T-cell (primary cell): ENCODE measurements around the gene FOXP4. TPM values are rescaled to one million over a fixed set of nuclear protein-coding genes. Genes with fewer than 3 reads are reported as not detected.

Experiments
- ATAC-seq, 4 experiments: fragments of 200-7000 bp in 3 of 4; fragments of 150-1000 bp in 1 of 4; cut with Tn5 transposase; replicated peaks in 1 of 4; 1 replicate in 3 of 4; 2 replicates in 1 of 4; pipeline ENCODE4 v1.10.0; 2021; ENCODE audit warnings: moderate library complexity in 3 of 4, mild to moderate bottlenecking in 2 of 4, moderate number of reproducible peaks in 1 of 4
- CTCF ChIA-PET, 2 donors: fragments of 300-600 bp; sonication (Branson Sonifier 250); formaldehyde crosslinking; loops; one replicate each; lab custom pipeline; 2022; ENCODE audit warnings: antibody characterized with exemption in 2 of 2; lab: Charles Lee
- POLR2A ChIA-PET, 2 donors: fragments of 300-600 bp; sonication (Branson Sonifier 250); formaldehyde crosslinking; loops; one replicate each; lab custom pipeline; 2022; ENCODE audit warnings: antibody characterized with exemption in 2 of 2; lab: Charles Lee
- DNase-seq, 35 experiments: peaks; one replicate each; pipeline versions ENCODE4 v3.0.0 to v3.0.0-alpha.2; 2013 to 2023
- H3K27ac ChIP-seq: one replicate; pipeline ENCODE4 v1.5.1; 2013; ENCODE audit warnings: low read length
- H3K27me3 ChIP-seq, 2 experiments: replicated peaks in 1 of 2; 1 replicate in 1 of 2; 2 replicates in 1 of 2; pipeline versions ENCODE4 v1.6.1 to v1.7.0; 2013; ENCODE audit warnings: low read length in 1 of 2, mixed read lengths in 1 of 2; ENCODE audit not compliant: control insufficient read depth in 2 of 2, insufficient read depth in 2 of 2; ENCODE audit errors: extremely low read depth in 1 of 2
- H3K36me3 ChIP-seq, 2 donors: 1 replicate in 1 of 2; 2 replicates in 1 of 2; pipeline versions ENCODE4 v1.6.1 to v1.7.0; 2013; ENCODE audit warnings: low read length in 1 of 2; ENCODE audit not compliant: control insufficient read depth in 2 of 2, insufficient read depth in 1 of 2; ENCODE audit errors: extremely low read depth in 1 of 2
- H3K4me1 ChIP-seq, 2 experiments: 1 replicate in 1 of 2; 2 replicates in 1 of 2; pipeline versions ENCODE4 v1.6.1 to v1.7.0; 2013; ENCODE audit warnings: low read length in 2 of 2, mixed read lengths in 1 of 2; ENCODE audit not compliant: insufficient read depth in 2 of 2, control insufficient read depth in 1 of 2; ENCODE audit errors: extremely low read depth in 1 of 2
- H3K4me3 ChIP-seq, 2 donors: 1 replicate in 1 of 2; 2 replicates in 1 of 2; pipeline versions ENCODE4 v1.5.1 to v1.7.0; 2013; ENCODE audit warnings: mild to moderate bottlenecking in 2 of 2, low read length in 1 of 2, moderate library complexity in 1 of 2; ENCODE audit not compliant: control insufficient read depth in 1 of 2; ENCODE audit errors: extremely low read depth in 1 of 2
- H3K9me3 ChIP-seq: 2 replicates; pipeline ENCODE4 v1.7.0; 2013
- H3K27ac Mint-ChIP-seq, 2 donors: one replicate each; pipeline ENCODE4 v1.8.0; 2020 to 2021; ENCODE audit warnings: mild to moderate bottlenecking in 2 of 2, mixed read lengths in 2 of 2
- H3K27me3 Mint-ChIP-seq, 2 donors: one replicate each; pipeline ENCODE4 v1.8.0; 2021 to 2022; ENCODE audit warnings: mixed read lengths in 2 of 2
- H3K36me3 Mint-ChIP-seq: one replicate; pipeline ENCODE4 v1.8.0; 2021; ENCODE audit warnings: mixed read lengths
- H3K4me1 Mint-ChIP-seq, 3 donors: one replicate each; pipeline ENCODE4 v1.8.0; 2020 to 2022; ENCODE audit warnings: mixed read lengths in 3 of 3, mild to moderate bottlenecking in 1 of 3
- H3K4me3 Mint-ChIP-seq, 3 donors: one replicate each; pipeline ENCODE4 v1.8.0; 2020 to 2022; ENCODE audit warnings: mild to moderate bottlenecking in 3 of 3, mixed read lengths in 3 of 3, moderate library complexity in 3 of 3
- H3K9me3 Mint-ChIP-seq, 3 donors: one replicate each; pipeline ENCODE4 v1.8.0; 2020 to 2022; ENCODE audit warnings: mixed read lengths in 3 of 3
- WGBS: methylation state at CpG from one replicate; pipeline ENCODE4 v1.1.5; 2013; ENCODE audit warnings: missing lambda C conversion rate; ENCODE audit not compliant: insufficient coverage; 5-methylcytosine and 5-hydroxymethylcytosine counted together
- total RNA-seq, 35 experiments: library from RNA in 6 of 35; stranded (reverse) in 6 of 35; fragments of 120-200 nt in 1 of 35; gene quantifications; one replicate each; pipeline versions ENCODE4 v1.2.1 to v1.2.4 and lab custom pipeline; 2013 to 2026

Gene FOXP4
- total RNA-seq, 5 donors from 2014 or later (not counting 1 experiment from before 2014, with no cell fraction given): 4.6 to 10.1 (median 9.5) TPM

DNA sequence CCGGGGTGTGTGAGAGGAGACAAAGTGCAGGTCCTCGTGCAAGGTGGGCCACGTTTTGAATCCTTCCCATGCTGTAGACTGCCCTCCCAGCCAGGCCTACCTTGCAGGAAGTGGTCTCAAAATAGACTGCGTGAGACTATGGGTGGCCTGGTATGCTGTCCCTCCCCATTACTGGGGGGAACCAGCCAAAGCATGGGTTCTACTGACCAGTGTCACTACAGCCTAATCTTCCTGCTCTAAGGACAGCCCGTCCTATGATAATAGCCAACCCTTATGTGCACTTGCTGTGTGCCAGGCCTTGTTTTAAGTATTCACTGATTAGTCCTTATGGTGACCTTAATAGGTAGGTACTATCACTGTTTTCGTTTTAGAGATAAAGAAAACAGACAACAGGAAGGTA lies 38.0 kb downstream of the FOXP4 start:
- POLR2A ChIA-PET: no interaction called here
- no peak overlapping the region for H3K4me3 ChIP-seq
- no peak overlapping the region for H3K27ac ChIP-seq
- ATAC-seq (no peak), DNase-seq (no peak)
- CTCF ChIA-PET: no interaction called here
- no peak overlapping the region for H3K4me3 Mint-ChIP-seq
- H3K36me3 ChIP-seq: peaks cover 0 to 6% of the 10 kb centered on the region in 2 donors
- 85% methylated on average over 6 of the region's 6 CpGs for WGBS
- no peaks in the 10 kb centered on the region for H3K27me3 Mint-ChIP-seq
- no peaks in the 10 kb centered on the region for H3K27me3 ChIP-seq
- H3K4me1 Mint-ChIP-seq: peaks cover 0 to 3% (median 0%) of the 10 kb centered on the region in 3 donors
- H3K36me3 Mint-ChIP-seq: peaks cover 10% of the 10 kb centered on the region
- H3K9me3 Mint-ChIP-seq: no peaks in the 10 kb centered on the region
- no peaks in the 10 kb centered on the region for H3K9me3 ChIP-seq
- peaks cover 0 to 12% of the 10 kb centered on the region in 2 experiments for H3K4me1 ChIP-seq
- no peak overlapping the region for H3K27ac Mint-ChIP-seq

DNA sequence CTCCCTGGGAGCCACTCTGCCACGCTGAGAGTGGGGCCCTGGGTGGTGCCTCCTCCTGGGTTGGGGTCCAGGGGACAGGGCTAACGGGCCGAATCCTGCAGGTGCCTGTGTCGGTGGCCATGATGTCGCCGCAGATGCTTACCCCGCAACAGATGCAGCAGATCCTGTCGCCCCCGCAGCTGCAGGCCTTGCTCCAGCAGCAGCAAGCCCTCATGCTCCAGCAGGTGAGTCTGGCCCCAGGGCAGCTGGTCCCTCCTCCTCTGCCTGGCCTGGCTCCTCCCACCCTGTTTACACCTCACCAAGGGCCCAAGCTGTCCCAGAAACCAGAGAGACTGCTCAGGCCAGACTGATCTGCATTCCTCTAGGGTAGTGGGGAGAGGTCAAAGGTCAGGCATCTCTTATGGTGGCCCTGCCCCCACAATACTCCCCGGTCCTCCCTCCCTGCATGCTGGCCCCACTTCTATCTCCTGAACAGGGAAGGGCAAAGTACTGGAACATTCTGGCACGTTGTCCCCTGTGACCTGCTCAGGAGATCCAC lies 38.6 kb downstream of the FOXP4 start:
- Mint-ChIP-seq H3K4me3 (no peak overlapping the region), H3K27me3 (no peaks in the 10 kb centered on the region), H3K27ac (no peak overlapping the region), H3K36me3 (peaks cover 10% of the 10 kb centered on the region), H3K4me1 (peaks cover 0 to 3% (median 0%) of the 10 kb centered on the region in 3 donors), H3K9me3 (no peaks in the 10 kb centered on the region)
- Histone ChIP-seq H3K27me3 (no peaks in the 10 kb centered on the region), H3K36me3 (peaks cover 0 to 6% of the 10 kb centered on the region in 2 donors), H3K27ac (no peak overlapping the region), H3K4me3 (no peak overlapping the region), H3K4me1 (peaks cover 0 to 12% of the 10 kb centered on the region in 2 experiments), H3K9me3 (no peaks in the 10 kb centered on the region)
- CTCF ChIA-PET: no interaction called here
- DNase-seq (no peak), ATAC-seq (no peak)
- WGBS: 88% methylated on average over 5 of the region's 11 CpGs
- POLR2A ChIA-PET: no interaction called here

DNA sequence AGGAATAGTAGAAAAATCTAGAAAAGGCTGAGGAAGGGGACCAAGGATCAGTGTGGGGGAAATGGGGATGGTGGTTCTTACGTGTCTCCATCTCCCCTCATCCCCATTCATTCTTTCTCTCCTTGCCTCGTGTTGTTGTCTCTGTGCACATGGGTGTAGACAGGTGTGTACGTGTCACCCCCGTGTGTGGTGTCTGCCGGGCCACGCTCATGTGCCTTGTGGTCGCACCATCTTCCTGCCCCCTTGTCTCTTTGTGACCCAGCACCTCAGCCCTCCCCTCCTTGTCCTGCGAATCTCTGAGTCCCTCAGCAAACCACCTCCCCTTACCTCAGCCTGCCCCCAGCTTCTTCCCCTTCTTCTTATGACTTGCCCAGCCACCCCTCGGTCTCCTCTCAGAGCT lies 39.4 kb downstream of the FOXP4 start:
- Histone ChIP-seq H3K4me1 (peaks cover 0 to 12% of the 10 kb centered on the region in 2 experiments), H3K36me3 (peaks cover 0 to 6% of the 10 kb centered on the region in 2 donors), H3K4me3 (no peak overlapping the region), H3K27ac (no peak overlapping the region), H3K27me3 (no peaks in the 10 kb centered on the region), H3K9me3 (no peaks in the 10 kb centered on the region)
- no peak for DNase-seq
- H3K4me3 Mint-ChIP-seq: no peak overlapping the region
- H3K27me3 Mint-ChIP-seq: no peaks in the 10 kb centered on the region
- H3K9me3 Mint-ChIP-seq: no peaks in the 10 kb centered on the region
- ATAC-seq: no peak
- no peak overlapping the region for H3K27ac Mint-ChIP-seq
- H3K4me1 Mint-ChIP-seq: peaks cover 0 to 3% (median 0%) of the 10 kb centered on the region in 3 donors
- H3K36me3 Mint-ChIP-seq: peaks cover 8% of the 10 kb centered on the region
- POLR2A ChIA-PET: no interaction called here
- 38% methylated on average over 3 of the region's 9 CpGs for WGBS
- CTCF ChIA-PET: interaction anchor here in 1 of 2 donors (0.6 kb wide), 1 partner anchor 161 kb away, joined by 3 read pairs; no protein-coding TSS in a partner anchor

DNA sequence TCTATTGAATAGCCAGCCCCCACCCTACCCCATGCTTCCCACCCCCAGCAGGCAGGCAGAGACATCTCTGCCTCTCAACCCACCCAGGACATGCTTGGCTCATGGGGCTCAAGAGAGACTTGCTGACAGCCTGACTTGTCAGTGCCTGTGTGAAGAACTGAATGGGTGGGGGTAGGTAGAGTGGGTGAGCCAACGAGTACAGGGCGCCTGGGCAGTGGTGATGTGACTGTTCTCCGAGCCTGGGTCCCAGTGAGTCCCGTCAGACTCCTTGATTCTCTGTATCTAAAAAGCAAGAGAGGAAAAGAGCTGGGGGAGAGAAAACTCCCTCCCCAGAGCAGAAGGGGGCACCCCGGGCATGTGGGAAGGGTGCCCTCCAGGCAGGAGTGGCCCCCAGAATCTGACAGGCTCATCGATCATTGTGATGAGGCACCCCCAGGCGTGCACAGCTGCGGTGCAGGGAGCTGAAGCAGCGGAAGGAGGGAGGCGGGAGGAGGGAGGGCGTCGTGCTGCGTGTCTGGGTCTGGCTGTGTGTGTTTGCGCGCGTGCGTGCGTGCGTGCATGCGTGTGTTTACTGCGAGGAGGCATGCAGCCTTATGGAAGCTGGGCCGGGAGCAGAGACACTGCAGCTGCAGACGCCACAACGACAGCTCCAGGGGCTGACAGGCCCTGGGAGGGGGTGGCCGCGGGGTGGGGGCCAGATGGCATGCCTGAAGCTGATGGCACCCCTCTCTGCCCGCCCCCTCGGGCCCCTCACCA lies 40.2 kb downstream of the FOXP4 start:
- Mint-ChIP-seq H3K9me3 (no peaks in the 10 kb centered on the region), H3K4me3 (no peak overlapping the region), H3K27me3 (no peaks in the 10 kb centered on the region), H3K36me3 (peaks cover 8% of the 10 kb centered on the region), H3K4me1 (peaks cover 0 to 3% (median 0%) of the 10 kb centered on the region in 3 donors), H3K27ac (no peak overlapping the region)
- ATAC-seq (no peak), DNase-seq (no peak)
- Histone ChIP-seq H3K36me3 (peaks cover 0 to 9% of the 10 kb centered on the region in 2 donors), H3K27ac (no peak overlapping the region), H3K27me3 (no peaks in the 10 kb centered on the region), H3K4me1 (peaks cover 0 to 12% of the 10 kb centered on the region in 2 experiments), H3K9me3 (no peaks in the 10 kb centered on the region), H3K4me3 (no peak overlapping the region)
- CTCF ChIA-PET: interaction anchor here in 1 of 2 donors (0.5 kb wide), 1 partner anchor 79 kb away, joined by 3 read pairs; no protein-coding TSS in a partner anchor
- WGBS: 95% methylated on average over 22 of the region's 28 CpGs
- POLR2A ChIA-PET: no interaction called here

DNA sequence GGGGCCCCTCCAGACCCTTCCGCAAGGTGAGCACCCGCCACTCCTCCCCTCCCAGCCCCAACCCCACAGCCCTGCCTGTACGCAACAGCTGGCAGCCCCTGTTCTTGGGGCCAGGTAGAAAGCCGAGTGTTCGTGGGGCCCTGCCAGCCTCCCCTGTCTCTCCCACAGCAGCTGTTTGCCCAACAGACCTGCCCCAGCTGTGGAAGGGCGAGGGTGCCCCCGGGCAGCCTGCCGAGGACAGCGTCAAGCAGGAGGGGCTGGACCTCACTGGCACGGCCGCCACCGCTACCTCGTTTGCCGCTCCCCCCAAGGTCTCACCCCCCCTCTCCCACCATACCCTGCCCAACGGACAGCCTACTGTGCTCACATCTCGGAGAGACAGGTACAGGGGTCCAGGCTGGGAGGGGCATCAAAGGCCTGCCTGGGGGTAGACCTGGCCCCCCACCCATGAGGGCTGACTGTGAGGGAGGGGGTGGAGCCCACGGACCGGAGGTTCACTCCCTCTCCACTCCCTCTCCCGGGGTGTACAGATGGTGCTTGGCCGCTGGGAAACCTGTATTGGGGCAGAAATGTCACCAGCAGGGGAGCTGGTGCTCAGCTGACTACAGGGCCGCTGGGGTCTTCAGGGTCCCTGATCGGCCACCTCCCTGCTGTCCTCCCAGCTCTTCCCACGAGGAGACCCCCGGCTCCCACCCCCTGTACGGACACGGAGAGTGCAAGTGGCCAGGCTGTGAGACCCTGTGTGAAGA lies 41.1 kb downstream of the FOXP4 start:
- Mint-ChIP-seq H3K4me1 (peaks cover 0 to 3% (median 0%) of the 10 kb centered on the region in 3 donors), H3K27ac (no peak overlapping the region), H3K9me3 (no peaks in the 10 kb centered on the region), H3K4me3 (no peak overlapping the region), H3K27me3 (no peaks in the 10 kb centered on the region), H3K36me3 (peaks cover 8% of the 10 kb centered on the region)
- no peak overlapping the region for H3K4me3 ChIP-seq
- no peak for DNase-seq
- peaks cover 0 to 2% of the 10 kb centered on the region in 2 experiments for H3K27me3 ChIP-seq
- WGBS: 86% methylated on average over 19 of the region's 26 CpGs
- ATAC-seq: no peak
- H3K36me3 ChIP-seq: peaks cover 0 to 9% of the 10 kb centered on the region in 2 donors
- no peak overlapping the region for H3K27ac ChIP-seq
- ChIA-PET POLR2A (no interaction called here), CTCF (interaction anchor here (0.5 to 2.2 kb wide), 3 partner anchors 80 to 412 kb away, joined by 3 to 6 read pairs (median 5); no protein-coding TSS in a partner anchor)
- no peaks in the 10 kb centered on the region for H3K9me3 ChIP-seq
- H3K4me1 ChIP-seq: peaks cover 0 to 17% of the 10 kb centered on the region in 2 experiments

DNA sequence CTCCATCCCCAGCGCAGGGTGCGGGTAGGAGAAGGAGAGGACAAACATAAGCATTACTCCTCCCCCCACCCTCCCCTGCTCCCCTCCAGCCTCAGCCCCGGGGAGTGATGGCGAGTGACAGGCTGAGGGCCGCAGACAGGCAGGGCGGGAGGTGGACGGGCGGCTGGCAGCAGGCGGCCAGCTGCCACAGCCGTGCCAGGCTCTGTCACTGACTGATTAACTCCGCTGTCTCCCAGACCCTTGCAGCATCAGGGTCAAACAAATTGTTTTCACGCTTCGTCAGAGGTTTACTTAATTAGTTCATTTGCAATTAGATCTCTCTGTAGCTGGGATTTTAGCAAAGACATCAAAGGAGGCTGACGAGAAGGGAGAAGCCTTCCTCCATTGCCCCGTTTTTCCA lies 41.9 kb downstream of the FOXP4 start:
- WGBS: 93% methylated on average over 8 of the region's 15 CpGs
- Mint-ChIP-seq H3K4me1 (peaks cover 0 to 3% (median 0%) of the 10 kb centered on the region in 3 donors), H3K27me3 (no peaks in the 10 kb centered on the region), H3K9me3 (no peaks in the 10 kb centered on the region), H3K36me3 (peaks cover 11% of the 10 kb centered on the region), H3K27ac (no peak overlapping the region), H3K4me3 (no peak overlapping the region)
- ChIA-PET CTCF (interaction anchor here in 1 of 2 donors (2.2 kb wide), 1 partner anchor 163 kb away, joined by 5 read pairs; no protein-coding TSS in a partner anchor), POLR2A (no interaction called here)
- H3K4me1 ChIP-seq: peaks cover 0 to 17% of the 10 kb centered on the region in 2 experiments
- no peak for DNase-seq
- peaks cover 0 to 2% of the 10 kb centered on the region in 2 experiments for H3K27me3 ChIP-seq
- no peak for ATAC-seq
- no peaks in the 10 kb centered on the region for H3K9me3 ChIP-seq
- H3K27ac ChIP-seq: no peak overlapping the region
- H3K36me3 ChIP-seq: peaks cover 4 to 9% of the 10 kb centered on the region in 2 donors
- no peak overlapping the region for H3K4me3 ChIP-seq
